Activated CD4-positive, alpha-beta T cell treated with anti-CD3 and anti-CD28 coated beads, Interleukin-2, amount 10 ng/mL, durations not matched to agents 7 days and 5 days (primary cell): ENCODE measurements around the gene SBNO2. TPM values are rescaled to one million over a fixed set of nuclear protein-coding genes. Genes with fewer than 3 reads are reported as not detected.

Source experiments
- CTCF ChIA-PET: fragments of 350-600 bp; sonication (Branson Sonifier 250); formaldehyde crosslinking; loops from one replicate; lab custom pipeline; 2021; ENCODE audit warnings: antibody characterized with exemption; lab: Charles Lee
- POLR2A ChIA-PET: fragments of 350-600 bp; sonication (Branson Sonifier 250); formaldehyde crosslinking; loops from one replicate; lab custom pipeline; 2021; ENCODE audit warnings: antibody characterized with exemption; lab: Charles Lee
- DNase-seq: peaks from one replicate; pipeline ENCODE4 v3.0.0-alpha.2; 2020
- H3K27ac Mint-ChIP-seq: one replicate; pipeline ENCODE4 v1.8.0; 2021; ENCODE audit warnings: mild to moderate bottlenecking, moderate library complexity, mixed read lengths
- H3K27me3 Mint-ChIP-seq: one replicate; pipeline ENCODE4 v1.8.0; 2021; ENCODE audit warnings: mixed read lengths
- H3K36me3 Mint-ChIP-seq: one replicate; pipeline ENCODE4 v1.8.0; 2021; ENCODE audit warnings: low read depth, mixed read lengths
- H3K4me1 Mint-ChIP-seq: one replicate; pipeline ENCODE4 v1.8.0; 2021; ENCODE audit warnings: mixed read lengths
- H3K4me3 Mint-ChIP-seq: one replicate; pipeline ENCODE4 v1.8.0; 2021; ENCODE audit warnings: mild to moderate bottlenecking, moderate library complexity, mixed read lengths
- H3K9me3 Mint-ChIP-seq: one replicate; pipeline ENCODE4 v1.8.0; 2021; ENCODE audit warnings: mixed read lengths
- total RNA-seq, 2 experiments: library from RNA; stranded (reverse); gene quantifications; one replicate each; pipeline ENCODE4 v1.2.3, GENCODE V29; 2021

SBNO2 gene
- total RNA-seq, 2 experiments from 2014 or later: 84.7 to 91.7 TPM

DNA sequence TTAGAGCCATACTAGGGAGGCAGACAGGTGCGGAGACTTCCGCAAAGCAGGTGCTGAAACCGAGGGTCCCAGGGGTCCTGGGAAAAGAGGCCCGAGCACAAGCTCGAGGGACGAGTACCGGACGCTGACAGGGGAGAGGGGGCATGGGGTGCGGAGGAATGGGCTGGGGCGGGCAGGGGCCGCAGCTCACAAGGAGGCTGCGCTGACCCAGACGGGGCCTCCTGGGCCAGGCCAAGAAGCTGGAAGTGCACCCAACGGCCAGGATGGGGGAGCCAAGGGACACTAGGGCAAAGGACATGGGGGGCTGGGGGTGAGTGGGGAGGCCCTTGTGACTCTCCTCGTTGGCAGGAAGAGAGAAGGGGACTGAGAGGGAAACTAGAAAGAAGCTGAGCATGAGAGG lies 80.7 kb downstream of the SBNO2 start:
- H3K27ac Mint-ChIP-seq: peak overlapping the region; percentile 9
- H3K4me3 Mint-ChIP-seq: peak overlapping the region; percentile 92
- CTCF ChIA-PET: interaction anchor here (0.8 to 2.2 kb wide), 6 partner anchors 28 to 151 kb away, joined by 3 to 8 read pairs (median 4); partner anchors contain the start of gene CNN2
- H3K36me3 Mint-ChIP-seq: peaks cover 14% of the 10 kb centered on the region
- POLR2A ChIA-PET: no interaction called here
- H3K4me1 Mint-ChIP-seq: peaks cover 46% of the 10 kb centered on the region
- no peaks in the 10 kb centered on the region for H3K9me3 Mint-ChIP-seq
- no peaks in the 10 kb centered on the region for H3K27me3 Mint-ChIP-seq
- DNase-seq: no peak

DNA sequence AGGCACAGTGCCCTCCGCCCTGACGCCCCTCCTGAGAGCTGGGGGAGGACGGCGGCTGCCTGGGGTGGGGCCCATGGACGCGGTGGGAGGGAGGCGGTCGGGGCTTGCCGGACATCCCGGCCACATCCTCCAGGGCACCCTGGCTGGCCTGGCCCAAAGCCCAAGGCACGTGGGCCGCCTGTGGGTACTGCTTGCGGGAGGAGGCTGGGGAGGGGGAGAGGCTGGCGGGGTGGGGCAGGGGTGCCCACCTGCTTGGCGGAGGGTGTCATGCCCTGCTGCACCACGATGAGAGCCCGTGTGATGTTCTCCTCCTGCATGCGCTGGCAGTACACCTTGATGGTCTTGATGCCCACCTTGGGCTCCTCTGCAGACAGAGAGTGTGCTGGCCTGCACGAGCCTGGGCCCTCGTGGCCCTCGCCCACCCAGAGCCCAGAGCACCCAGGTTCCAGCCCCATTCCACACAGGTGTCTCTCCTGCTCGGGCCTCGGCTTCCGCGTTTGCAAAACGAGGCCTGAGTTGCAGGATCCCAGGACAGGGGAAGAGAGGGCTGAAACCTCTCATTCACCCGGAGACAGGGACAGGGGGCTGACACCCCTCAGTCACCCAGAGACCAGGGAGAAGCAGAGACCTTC lies 82.4 kb downstream of the SBNO2 start:
- CTCF ChIA-PET: interaction anchor here (1.1 kb wide), 1 partner anchor 11 kb away, joined by 3 read pairs; no protein-coding TSS in a partner anchor
- no peaks in the 10 kb centered on the region for H3K27me3 Mint-ChIP-seq

DNA sequence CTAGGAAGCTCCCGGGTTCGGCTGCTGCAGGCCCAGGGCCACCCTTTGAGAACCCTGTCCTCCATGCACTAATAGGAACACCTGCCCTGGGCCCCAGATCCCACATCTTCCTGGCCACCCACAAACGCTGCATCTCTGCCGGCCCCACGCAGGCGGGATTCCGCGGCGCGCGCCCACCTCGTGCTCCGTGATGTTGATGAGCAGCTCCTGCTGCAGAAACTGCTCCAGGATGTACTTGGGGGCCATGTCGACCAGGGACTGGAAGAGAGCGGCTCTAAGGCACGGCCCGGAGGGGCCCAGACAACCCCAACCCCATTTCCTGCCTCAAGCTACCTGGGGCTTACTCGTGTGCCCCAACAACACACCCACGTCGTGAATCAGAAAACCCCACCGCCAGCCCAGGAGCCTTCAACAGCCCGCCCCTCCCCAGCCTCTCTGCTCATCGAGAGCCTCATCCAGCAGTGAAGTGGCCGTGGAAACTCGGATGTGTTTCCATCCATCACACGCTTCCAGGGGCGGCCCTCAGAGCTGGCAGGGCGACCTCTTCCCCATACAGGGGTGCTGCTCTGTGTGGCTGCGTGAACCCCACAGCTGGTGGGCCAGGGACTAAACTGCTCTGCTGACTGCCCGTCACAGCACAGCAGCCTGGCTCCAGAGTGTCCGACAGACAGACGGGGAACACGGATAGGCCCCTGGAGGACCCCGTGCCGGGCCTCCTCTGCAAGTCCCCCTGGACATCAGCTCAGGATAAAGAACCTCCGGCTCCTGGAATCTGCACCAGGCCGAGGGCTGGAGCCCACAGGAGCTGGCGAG lies 83.1 kb downstream of the SBNO2 start:
- Mint-ChIP-seq H3K4me1 (peaks cover 50% of the 10 kb centered on the region), H3K4me3 (no peak overlapping the region), H3K27me3 (no peaks in the 10 kb centered on the region), H3K9me3 (no peaks in the 10 kb centered on the region), H3K36me3 (peaks cover 25% of the 10 kb centered on the region), H3K27ac (no peak overlapping the region)
- CTCF ChIA-PET: interaction anchor here (1.0 to 1.9 kb wide), 3 partner anchors 11 to 26 kb away, joined by 3 to 6 read pairs (median 3); no protein-coding TSS in a partner anchor
- DNase-seq: no peak
- POLR2A ChIA-PET: no interaction called here

More for the DNA sequence above, 82.4 kb downstream of the SBNO2 start:
- H3K36me3 Mint-ChIP-seq: peaks cover 21% of the 10 kb centered on the region
- H3K4me1 Mint-ChIP-seq: peaks cover 51% of the 10 kb centered on the region
- no peak overlapping the region for H3K4me3 Mint-ChIP-seq
- no peaks in the 10 kb centered on the region for H3K9me3 Mint-ChIP-seq
- no peak for DNase-seq
- no peak overlapping the region for H3K27ac Mint-ChIP-seq
- POLR2A ChIA-PET: no interaction called here

DNA sequence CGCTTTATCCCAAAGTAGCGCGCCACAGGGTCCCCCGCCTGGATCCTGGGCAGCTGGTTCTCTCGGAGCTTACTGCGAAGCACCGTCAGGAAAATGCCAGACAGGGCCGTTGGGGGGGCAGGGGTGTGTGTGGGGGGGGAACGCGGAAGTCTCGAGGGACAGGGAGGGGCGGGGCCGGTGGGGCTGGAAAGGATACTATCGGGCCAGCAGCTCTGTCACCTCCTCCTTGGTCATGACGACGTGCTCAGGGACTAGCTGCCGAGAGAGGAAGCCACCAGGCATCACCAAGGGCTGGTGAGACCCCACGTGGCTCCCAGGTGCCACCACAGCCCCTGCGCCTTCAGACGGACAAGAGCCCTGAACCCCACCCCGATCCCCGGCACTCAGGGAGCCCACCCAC lies 84.2 kb downstream of the SBNO2 start:
- H3K36me3 Mint-ChIP-seq: peaks cover 33% of the 10 kb centered on the region
- H3K9me3 Mint-ChIP-seq: no peaks in the 10 kb centered on the region
- no peak overlapping the region for H3K4me3 Mint-ChIP-seq
- ChIA-PET CTCF (interaction anchor here (0.9 to 2.4 kb wide), 4 partner anchors 10 to 155 kb away, joined by 3 to 8 read pairs (median 4); partner anchors contain the start of gene ARHGAP45), POLR2A (interaction anchor here (0.6 kb wide), 1 partner anchor 22 kb away, joined by 3 read pairs; no protein-coding TSS in a partner anchor)
- no peaks in the 10 kb centered on the region for H3K27me3 Mint-ChIP-seq
- no peak for DNase-seq
- H3K27ac Mint-ChIP-seq: no peak overlapping the region
- H3K4me1 Mint-ChIP-seq: peaks cover 50% of the 10 kb centered on the region

DNA sequence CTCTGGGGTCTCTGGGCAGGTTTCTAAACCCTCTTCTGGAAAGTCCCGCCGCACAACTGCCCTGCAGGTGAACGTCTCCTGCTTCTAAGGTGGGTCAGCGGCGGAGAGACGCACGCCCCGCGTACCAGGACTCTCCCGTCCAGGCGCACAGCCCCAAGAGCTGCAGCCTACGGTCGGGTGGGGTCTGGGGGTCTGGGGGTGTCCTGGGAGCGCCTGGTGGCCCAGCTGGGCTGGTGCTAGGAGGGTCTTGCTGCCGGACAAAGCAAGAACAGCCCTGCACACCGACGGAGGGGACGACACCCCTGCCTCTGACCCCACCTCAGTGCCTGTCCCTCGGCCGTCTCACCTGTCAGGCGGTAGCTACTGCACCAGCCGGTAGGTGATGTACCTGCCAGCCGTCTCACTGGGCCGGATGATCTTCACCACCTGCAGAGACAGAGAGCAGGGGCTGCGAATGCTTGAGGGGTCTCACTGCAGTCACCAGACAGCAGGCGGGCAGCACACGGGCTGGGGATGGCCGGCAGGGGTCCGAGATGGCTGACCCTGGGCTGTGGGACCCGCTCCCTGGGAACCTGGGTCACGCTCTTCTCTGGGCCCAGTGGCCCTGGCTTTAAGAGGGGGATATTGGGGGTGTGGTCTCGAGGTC lies 84.8 kb downstream of the SBNO2 start:
- Mint-ChIP-seq H3K9me3 (no peaks in the 10 kb centered on the region), H3K4me1 (peaks cover 53% of the 10 kb centered on the region), H3K27ac (peak overlapping the region; percentile 72), H3K27me3 (no peaks in the 10 kb centered on the region), H3K36me3 (peaks cover 39% of the 10 kb centered on the region), H3K4me3 (peak overlapping the region; percentile 22)
- ChIA-PET CTCF (interaction anchor here (0.9 to 2.9 kb wide), 7 partner anchors 8 to 155 kb away, joined by 3 to 9 read pairs (median 3); partner anchors contain the start of gene ARHGAP45), POLR2A (interaction anchor here (0.6 to 1.0 kb wide), 2 partner anchors 9 to 21 kb away, joined by 3 read pairs; no protein-coding TSS in a partner anchor)
- DNase-seq: no peak

DNA sequence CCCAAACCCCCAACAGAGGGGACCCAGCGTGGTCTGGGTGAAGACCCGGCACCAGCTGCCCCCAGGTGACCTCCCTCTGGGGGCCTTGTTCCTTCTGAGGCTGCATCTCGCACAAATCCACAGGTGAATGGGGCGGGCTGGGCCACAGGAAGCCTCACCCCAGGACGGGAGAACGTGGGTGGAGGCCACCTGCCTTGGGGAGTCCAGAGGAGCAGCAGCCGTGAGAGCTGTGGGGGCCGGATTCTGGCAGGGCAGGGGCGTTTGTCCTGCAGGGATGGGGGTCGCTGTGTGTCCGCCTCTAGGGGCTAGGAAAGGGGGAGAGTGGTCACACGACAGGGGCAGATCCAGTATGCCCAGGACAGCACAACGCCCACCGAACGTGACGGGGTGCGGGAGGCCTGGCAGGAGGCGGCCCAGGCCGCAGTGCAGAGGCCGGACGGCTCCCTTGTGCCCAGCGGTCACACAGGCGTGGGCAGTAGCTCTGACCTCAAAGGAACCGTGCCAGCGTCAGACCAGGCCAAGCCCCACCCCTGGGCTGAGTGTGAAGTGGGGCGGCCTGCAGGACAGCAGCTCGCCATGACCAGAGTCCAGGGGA lies 85.6 kb downstream of the SBNO2 start:
- peak overlapping the region; percentile 89 for H3K27ac Mint-ChIP-seq
- H3K36me3 Mint-ChIP-seq: peaks cover 43% of the 10 kb centered on the region
- H3K27me3 Mint-ChIP-seq: no peaks in the 10 kb centered on the region
- H3K4me3 Mint-ChIP-seq: peak overlapping the region; percentile 22
- ChIA-PET POLR2A (interaction anchor here (0.5 to 1.0 kb wide), 2 partner anchors 9 to 150 kb away, joined by 3 read pairs; no protein-coding TSS in a partner anchor), CTCF (interaction anchor here (0.6 to 2.9 kb wide), 7 partner anchors 9 to 61 kb away, joined by 3 to 9 read pairs (median 3); no protein-coding TSS in a partner anchor)
- peaks cover 51% of the 10 kb centered on the region for H3K4me1 Mint-ChIP-seq
- no peaks in the 10 kb centered on the region for H3K9me3 Mint-ChIP-seq
- DNase-seq: peak; percentile 44

- DNase-seq: peak; percentile 66
Measured at GRCh38 chr19:1087813-1088415, 86.2 kb downstream of the SBNO2 start.

DNA sequence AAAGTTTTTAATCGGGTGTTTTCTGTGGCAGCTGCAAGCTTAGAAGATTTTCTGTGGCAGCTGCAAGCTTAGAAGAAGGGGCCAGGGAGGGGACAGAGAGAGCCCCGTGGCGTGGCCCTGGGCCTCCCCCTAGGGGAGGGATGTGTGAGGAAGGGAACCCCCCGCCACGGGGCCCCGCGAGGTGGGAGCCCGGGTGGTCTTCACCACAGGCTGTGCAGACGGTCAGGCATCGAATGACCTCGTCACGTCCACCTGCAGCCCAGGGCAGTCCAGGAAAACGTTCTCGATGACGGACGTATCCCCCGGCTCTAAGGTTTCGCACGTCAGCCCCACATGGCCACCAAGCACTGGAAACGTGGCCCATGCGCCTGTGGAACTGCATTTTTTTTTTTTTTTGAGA lies 87.5 kb downstream of the SBNO2 start:
- Mint-ChIP-seq H3K27me3 (no peaks in the 10 kb centered on the region), H3K4me1 (peaks cover 57% of the 10 kb centered on the region), H3K9me3 (no peaks in the 10 kb centered on the region), H3K4me3 (no peak overlapping the region), H3K27ac (peak overlapping the region; percentile 89), H3K36me3 (peaks cover 47% of the 10 kb centered on the region)
- DNase-seq: no peak
- ChIA-PET CTCF (interaction anchor here (1.0 to 2.9 kb wide), 6 partner anchors 11 to 157 kb away, joined by 3 to 9 read pairs (median 4); partner anchors contain the start of gene ABCA7), POLR2A (interaction anchor here (0.8 kb wide), 1 partner anchor 19 kb away, joined by 3 read pairs; the partner anchor contains the start of gene ARHGAP45)

More at GRCh38 chr19:1087813-1088415, 86.2 kb downstream of the SBNO2 start:
- H3K27me3 Mint-ChIP-seq: no peaks in the 10 kb centered on the region
- H3K36me3 Mint-ChIP-seq: peaks cover 38% of the 10 kb centered on the region
- H3K4me1 Mint-ChIP-seq: peaks cover 48% of the 10 kb centered on the region
- peak overlapping the region; percentile 63 for H3K4me3 Mint-ChIP-seq
- no peaks in the 10 kb centered on the region for H3K9me3 Mint-ChIP-seq
- CTCF ChIA-PET: interaction anchor here (0.6 to 2.9 kb wide), 8 partner anchors 8 to 61 kb away, joined by 3 to 9 read pairs (median 3); no protein-coding TSS in a partner anchor
- POLR2A ChIA-PET: interaction anchor here (0.9 to 1.0 kb wide), 3 partner anchors 8 to 47 kb away, joined by 3 read pairs; partner anchors contain the start of gene ARHGAP45
- H3K27ac Mint-ChIP-seq: peak overlapping the region; percentile 89

DNA sequence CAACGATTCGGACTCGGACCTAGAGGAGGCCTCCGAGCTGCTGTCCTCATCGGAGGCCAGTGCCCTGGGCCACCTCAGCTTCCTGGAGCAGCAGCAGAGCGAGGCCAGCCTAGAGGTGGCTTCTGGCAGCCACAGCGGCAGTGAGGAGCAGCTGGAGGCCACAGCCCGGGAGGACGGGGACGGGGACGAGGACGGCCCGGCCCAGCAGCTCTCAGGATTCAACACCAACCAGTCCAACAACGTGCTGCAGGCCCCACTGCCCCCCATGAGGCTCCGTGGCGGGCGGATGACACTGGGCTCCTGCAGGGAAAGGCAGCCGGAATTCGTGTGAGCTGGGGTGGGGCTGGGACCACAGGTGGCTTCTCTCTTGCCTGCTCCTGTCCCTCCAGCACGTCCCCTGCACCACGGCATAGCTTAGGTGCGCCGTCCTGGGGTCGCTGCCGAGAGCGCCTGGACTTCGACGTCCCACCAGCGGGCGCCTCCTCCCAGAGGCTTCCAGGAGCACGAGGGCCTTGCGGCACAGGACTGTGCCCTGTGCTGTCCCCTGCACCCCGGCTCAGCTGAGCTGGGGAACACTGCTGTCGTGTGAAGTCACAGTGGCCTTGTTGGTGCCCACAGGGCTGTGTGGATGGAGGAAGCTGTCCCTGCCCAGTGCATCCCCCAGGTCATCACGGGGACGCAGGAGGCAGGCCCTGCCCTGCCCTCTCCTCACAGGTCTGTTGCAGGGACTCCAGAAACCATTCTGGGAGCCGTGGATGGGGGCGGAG lies 88.2 kb downstream of the SBNO2 start:
- peak overlapping the region; percentile 34 for H3K4me3 Mint-ChIP-seq
- ChIA-PET POLR2A (interaction anchor here (0.8 kb wide), 1 partner anchor 19 kb away, joined by 3 read pairs; the partner anchor contains the start of gene ARHGAP45), CTCF (interaction anchor here (0.9 to 1.5 kb wide), 6 partner anchors 8 to 158 kb away, joined by 3 to 8 read pairs (median 5); partner anchors contain the start of gene ARHGAP45)
- no peak for DNase-seq
- no peaks in the 10 kb centered on the region for H3K9me3 Mint-ChIP-seq
- no peaks in the 10 kb centered on the region for H3K27me3 Mint-ChIP-seq
- peak overlapping the region; percentile 73 for H3K27ac Mint-ChIP-seq
- peaks cover 62% of the 10 kb centered on the region for H3K4me1 Mint-ChIP-seq
- peaks cover 53% of the 10 kb centered on the region for H3K36me3 Mint-ChIP-seq

- Mint-ChIP-seq H3K4me3 (peak overlapping the region; percentile 34), H3K9me3 (no peaks in the 10 kb centered on the region), H3K27me3 (no peaks in the 10 kb centered on the region), H3K27ac (peak overlapping the region; percentile 73), H3K4me1 (peaks cover 64% of the 10 kb centered on the region), H3K36me3 (peaks cover 59% of the 10 kb centered on the region)
- DNase-seq: no peak
- CTCF ChIA-PET: interaction anchor here (0.8 to 1.5 kb wide), 7 partner anchors 8 to 159 kb away, joined by 3 to 8 read pairs (median 4); partner anchors contain the start of gene ARHGAP45
- POLR2A ChIA-PET: no interaction called here
Measured at GRCh38 chr19:1085053-1085658, 88.9 kb downstream of the SBNO2 start.
